GM12865 (cell line): Measurements from ENCODE around the gene IFITM5.
"Not testable (repeated sequence)": the region's sequence is repeated elsewhere in the genome, so short reads cannot be mapped to it uniquely, and the experiment has no call there.

Source experiments
- DNase-seq: peaks from one replicate; pipeline ENCODE4 v3.0.0; 2010; ENCODE audit warnings: low read depth
- H3K4me3 ChIP-seq: 2 replicates; pipeline ENCODE4 v1.5.1; 2011; ENCODE audit warnings: mild to moderate bottlenecking, low read depth, low read length, control low read depth
- CTCF ChIP-seq: IDR thresholded peaks from 2 replicates; pipeline ENCODE4 v1.5.1; 2011; ENCODE audit warnings: low read length, control low read depth, low read depth, inconsistent platforms; ENCODE audit not compliant: insufficient read depth; ENCODE audit errors: missing control alignments

Gene IFITM5

GRCh38 chr11:337711-338110 lies 38.4 kb upstream of the IFITM5 start:
- H3K4me3 ChIP-seq, result no peak overlapping the region
- no peak for TF ChIP-seq CTCF
- DNase-seq, result no peak

DNA sequence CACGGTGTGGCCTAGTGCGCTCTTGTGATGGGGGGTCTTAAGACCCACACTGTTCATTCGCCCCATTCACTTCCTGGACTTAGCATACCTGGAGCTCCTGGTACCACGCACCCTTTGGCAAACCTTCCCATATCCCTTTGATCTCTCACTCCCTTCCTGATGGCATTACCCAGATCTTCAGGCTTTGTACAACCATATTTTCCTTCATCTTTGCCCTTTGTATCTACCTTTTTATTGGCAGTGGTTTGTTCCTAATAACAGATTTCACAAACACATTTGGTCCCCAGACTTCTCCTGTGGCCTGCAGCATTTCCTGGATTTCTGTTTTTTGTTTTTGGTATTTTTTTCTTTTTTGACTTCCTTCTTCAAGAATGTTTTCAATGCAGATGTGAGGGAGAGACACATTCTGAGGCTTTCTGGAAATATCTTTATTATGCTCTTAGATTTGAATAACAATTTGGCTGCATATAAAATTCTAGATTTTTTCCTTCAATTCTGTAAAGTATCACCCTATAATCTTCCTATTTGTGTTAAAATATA lies 37.4 kb upstream of the IFITM5 start:
- no peak overlapping the region for H3K4me3 ChIP-seq
- no peak for TF ChIP-seq CTCF
- no peak for DNase-seq

GRCh38 chr11:335779-336658 lies 36.7 kb upstream of the IFITM5 start:
- no peak overlapping the region for H3K4me3 ChIP-seq
- no peak for DNase-seq
- TF ChIP-seq CTCF, result no peak

DNA sequence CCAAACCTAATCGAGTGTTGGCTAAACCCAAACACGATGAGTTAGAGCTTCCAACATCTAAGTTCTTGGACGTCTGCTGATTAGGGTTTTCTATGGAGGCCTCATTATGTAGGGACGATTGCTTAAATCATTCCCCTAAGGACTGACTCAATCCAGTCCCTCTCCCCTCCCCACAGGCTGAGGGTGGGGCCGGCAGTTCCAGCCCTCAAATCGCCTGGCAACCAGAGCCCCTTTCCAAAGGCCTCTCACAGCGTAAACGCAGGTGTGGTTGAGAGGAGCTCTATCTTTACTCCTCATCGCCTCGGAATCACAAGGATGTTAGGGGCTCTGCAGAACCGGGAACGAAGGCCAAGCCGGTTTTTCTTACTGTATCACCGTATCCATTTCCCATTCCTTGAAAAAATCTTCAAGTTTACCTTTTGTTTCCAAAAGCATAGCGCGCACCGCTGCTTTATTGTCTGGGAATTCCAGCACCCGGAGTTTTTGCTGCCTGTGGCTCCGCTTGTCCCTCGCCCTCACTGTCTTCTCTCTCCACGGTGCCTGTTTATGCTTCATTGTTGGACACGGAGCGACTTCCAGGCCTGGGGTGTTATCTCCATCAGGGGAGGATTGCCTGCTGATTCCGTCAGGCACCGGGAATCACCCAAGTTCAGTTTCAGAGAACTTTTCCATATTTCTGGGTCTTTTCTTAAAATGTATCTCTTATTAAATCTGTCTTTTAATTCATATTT lies 35.1 kb upstream of the IFITM5 start:
- TF ChIP-seq CTCF, result no peak
- no peak for DNase-seq
- no peak overlapping the region for H3K4me3 ChIP-seq

DNA sequence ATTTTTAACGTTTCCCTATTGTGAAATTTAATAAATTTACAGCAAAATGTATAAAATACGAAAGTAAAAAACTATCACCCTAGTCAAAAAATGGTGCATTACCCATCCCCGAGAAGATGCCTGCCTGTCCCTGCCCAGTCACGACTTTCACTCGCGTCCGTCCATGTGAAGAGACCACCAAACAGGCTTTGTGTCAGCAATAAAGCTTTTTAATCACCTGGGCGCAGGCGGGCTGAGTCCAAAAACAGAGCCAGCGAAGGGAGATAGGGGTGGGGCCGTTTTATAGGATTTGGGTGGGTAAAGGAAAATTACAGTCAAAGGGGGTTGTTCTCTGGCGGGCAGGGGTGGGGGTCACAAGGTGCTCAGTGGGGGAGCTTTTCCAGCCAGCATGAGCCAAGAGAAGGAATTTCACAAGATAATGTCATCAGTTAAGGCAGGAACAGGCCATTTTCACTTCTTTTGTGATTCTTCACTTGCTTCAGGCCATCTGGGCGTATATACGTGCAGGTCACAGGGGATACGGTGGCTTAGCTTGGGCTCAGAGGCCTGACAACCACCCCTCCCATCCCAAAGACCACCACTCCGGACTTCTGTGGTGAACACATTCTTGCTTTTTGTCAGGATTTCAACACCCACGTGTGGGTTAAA lies 34.4 kb upstream of the IFITM5 start:
- not testable (repeated sequence) for DNase-seq, H3K4me3 ChIP-seq

DNA sequence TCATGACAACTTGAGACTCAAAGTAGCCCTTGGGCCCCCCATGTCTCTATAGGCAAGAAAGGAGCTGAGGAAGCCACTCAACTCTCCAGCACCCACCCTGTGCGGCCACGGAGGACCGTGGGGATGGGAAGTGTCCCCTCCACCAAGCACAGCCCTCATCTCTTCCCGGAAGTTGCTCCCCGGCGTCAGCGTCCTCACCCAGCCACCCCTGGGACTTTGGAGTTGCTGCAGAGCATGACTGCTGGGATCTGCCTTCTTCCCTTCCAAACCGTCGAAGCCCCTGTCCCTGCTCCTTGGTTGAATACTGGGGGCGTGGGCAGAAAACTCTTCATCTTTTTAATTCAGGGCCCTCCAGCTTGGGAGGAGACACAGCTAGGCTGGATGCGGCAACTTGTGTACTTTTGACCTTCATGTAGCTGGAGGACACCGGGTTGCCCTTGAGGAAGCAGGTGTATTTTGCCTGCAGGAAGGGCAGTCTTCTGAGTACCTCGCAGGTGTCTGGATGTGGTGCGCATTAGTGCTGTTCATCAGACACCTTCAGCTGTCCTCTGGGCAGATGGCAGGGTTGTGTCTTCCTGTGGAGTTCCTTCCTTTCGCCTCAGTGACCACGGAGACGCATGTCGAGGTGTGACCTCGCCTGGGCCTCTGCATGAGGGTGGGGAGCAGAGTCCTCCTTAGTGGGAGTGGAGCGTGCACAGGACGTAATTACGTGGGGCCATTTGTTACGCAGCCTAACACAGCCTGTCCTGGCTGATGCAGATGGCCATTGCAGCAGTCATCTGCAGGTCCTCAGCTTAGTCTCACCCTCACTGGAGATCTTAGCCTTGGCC lies 33.5 kb upstream of the IFITM5 start:
- no peak overlapping the region for H3K4me3 ChIP-seq
- no peak for DNase-seq
- TF ChIP-seq CTCF, result no peak
